Stimulated activated CD4-positive, alpha-beta T cell treated with anti-CD3 and anti-CD28 coated beads, Interleukin-4, amount 100 ng/mL, for 4 hours (primary cell): ENCODE measurements around the gene TLE2.

Source experiments
- DNase-seq, 2 experiments: peaks; one replicate each; pipeline ENCODE4 v3.0.0-alpha.2; 2020

The TLE2 gene

GRCh38 chr19:3029065-3029923 is at the start of gene TLE2:
Gene TLE2, minus strand, starts transcription at chr19:3029280. Its CDS starts 376 bp downstream, at chr19:3028904.
- DNase-seq, result no peak

GRCh38 chr19:3075605-3076431 is 46.7 kb upstream of the TLE2 start:
- DNase-seq, result peak; percentile 69 to 81

DNA sequence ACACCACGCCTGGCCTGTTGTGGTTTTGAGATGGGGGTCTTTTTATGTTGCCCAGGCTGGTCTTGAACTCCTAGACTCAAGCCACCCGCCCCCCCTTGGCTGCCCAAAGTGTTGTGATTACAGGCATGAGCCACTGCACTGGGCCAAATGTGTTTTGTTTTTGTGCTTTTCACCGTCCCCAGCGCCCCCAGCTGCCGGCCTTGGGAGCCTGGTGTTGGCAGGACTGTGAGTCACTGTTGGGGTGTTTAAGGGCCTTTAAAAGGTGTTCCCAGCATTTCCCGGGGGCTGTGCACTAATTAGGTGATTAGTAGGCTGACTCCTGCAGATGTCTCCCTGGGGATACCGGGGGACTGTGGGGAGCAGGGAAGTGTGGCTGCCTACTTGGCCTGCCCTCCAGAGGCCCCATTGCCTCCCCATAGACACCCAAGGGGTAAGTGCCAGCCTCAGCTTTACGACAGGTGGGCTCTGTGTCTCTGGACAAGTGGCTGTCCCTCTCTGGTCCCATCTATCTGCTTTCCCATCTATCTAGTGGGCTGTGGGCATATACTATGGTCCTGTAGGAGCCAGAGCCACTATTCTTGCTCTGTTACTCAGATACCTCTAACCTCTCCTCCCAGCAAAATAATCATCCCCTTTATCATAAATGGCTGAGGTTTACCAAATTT is 45.0 kb upstream of the TLE2 start:
- DNase-seq, result no peak

- DNase-seq, result no peak
Measured at GRCh38 chr19:3073159-3073563, 44.1 kb upstream of the TLE2 start.

- no peak for DNase-seq
Measured at GRCh38 chr19:3071768-3072167, 42.7 kb upstream of the TLE2 start.

GRCh38 chr19:3068071-3068470 is 39.0 kb upstream of the TLE2 start:
- DNase-seq, result no peak

GRCh38 chr19:3067563-3067962 is 38.5 kb upstream of the TLE2 start:
- no peak for DNase-seq

- no peak for DNase-seq
Measured at GRCh38 chr19:3066482-3067049, 37.5 kb upstream of the TLE2 start.

GRCh38 chr19:3065675-3066357 is 36.7 kb upstream of the TLE2 start:
- DNase-seq, result no peak

GRCh38 chr19:3064011-3064330 is 34.9 kb upstream of the TLE2 start:
- no peak for DNase-seq

GRCh38 chr19:3062165-3063105 is 33.4 kb upstream of the TLE2 start, which contains the start of gene TLE5:
Gene TLE5, minus strand, starts transcription at chr19:3062495. Its CDS starts 295 bp downstream, at chr19:3062200.
- peak; percentile 67 to 71 for DNase-seq

DNA sequence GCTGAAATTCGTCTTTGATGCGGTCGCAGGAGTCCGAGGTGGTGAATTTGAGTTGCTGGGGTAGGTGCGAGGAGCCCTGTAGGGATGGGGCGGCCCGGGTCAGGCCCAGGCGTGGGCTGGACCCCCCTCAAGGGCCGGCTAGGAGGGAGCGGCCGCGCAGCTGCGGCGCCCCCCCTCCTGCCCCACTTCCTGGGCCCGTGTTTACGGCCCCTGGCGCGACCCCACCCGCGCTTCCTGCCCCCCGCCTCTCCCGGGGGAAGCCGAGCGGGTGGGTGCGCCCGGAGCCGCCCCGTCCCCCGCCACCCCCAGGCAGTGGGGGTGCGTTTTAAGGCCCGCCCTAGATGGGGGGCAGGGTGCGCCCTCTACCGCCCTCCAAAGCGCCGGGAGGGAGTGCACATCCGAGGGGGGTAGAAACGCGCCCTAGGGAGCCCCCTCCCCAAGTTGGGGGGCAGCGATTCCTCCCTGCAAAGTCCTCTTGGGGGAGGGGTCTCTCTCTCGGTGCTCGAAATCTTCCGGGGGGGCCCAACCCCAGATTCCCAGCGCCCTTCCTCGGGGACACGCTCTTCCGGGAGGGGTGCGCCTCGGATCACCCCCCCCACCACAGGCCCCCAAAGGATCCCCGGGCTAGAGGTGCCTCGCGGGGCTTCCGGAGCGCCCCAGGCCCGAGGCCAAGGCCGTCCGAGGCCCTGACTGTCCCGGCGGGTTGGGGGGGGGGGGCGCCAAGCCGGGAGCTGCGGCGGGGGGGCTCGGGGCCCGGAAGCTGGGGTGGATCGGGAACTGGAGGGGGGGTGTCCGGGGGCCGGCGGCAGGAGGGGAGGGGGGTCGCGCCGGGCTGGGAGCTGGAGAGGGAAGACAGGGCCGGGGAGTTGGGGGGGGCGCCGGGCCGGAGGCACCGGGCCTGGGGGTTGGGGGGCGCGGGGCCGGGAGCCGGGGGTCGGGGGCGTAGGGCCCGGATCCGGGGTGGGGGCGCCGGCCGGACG is 32.4 kb upstream of the TLE2 start:
- peak; percentile 56 to 77 for DNase-seq

DNA sequence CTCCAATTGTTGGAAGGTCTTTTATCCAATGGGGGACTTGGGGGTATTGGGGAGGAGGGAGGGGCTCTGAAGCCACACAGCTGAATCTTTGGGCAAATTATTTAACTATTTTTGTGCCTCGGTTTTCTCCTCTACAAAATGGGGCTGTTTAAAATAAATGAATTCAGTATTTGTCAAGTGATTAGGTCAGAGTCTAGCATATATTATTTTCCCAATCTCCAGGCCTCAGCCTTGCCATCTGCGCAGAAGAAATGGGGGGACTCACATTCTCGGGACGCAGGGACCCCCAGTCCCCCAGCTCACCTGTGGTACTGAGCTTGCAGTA is 31.7 kb upstream of the TLE2 start:
- DNase-seq, result no peak

- DNase-seq, result no peak
Measured at GRCh38 chr19:3059653-3060052, 30.6 kb upstream of the TLE2 start.

DNA sequence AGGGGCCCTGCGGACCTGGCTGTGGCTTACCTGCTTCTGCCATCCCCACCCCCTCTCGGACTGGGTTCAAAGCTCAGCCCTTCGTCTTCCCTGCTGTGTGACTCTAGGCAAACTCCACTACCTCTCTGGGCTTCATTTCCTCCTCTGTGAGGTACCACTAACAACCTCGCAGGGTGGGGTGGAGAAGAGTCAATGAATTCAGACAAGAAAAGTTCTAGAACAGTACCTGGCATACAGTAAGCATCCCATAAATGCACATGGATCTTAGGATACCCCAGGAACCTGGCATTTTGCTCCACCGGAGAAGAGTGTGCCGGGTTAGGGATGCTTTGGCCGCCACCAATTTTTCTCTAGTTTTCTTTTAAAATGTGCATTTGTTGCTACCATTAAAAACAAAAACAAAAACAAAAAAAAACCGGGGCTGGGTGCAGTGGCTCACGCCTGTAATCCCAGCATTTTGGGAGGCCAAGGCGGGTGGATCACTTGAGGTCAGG is 29.8 kb upstream of the TLE2 start:
- no peak for DNase-seq

GRCh38 chr19:3058009-3058820 is 29.1 kb upstream of the TLE2 start:
- no peak for DNase-seq

DNA sequence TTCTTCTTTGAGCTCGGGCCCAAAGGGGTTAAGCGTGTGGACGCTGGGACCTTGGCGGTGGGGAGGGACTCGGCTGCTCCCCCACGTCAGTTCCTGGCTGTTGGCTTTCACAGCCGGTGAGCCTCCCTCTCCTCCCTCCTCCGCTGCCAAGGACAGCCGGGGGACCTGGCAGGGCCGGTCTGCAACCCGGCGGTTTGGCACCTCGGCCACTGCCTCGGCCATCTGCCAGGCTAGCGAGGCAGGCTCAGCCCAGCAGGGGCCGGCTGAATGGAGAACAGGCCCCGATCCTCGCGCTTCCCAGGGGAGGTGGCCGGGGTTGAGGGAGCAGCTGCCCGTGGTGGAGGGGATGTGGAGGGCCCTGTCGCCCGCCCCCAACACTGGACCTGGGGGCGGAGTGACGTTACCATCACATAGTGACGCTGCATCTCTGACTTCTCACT is 28.2 kb upstream of the TLE2 start:
- no peak for DNase-seq

DNA sequence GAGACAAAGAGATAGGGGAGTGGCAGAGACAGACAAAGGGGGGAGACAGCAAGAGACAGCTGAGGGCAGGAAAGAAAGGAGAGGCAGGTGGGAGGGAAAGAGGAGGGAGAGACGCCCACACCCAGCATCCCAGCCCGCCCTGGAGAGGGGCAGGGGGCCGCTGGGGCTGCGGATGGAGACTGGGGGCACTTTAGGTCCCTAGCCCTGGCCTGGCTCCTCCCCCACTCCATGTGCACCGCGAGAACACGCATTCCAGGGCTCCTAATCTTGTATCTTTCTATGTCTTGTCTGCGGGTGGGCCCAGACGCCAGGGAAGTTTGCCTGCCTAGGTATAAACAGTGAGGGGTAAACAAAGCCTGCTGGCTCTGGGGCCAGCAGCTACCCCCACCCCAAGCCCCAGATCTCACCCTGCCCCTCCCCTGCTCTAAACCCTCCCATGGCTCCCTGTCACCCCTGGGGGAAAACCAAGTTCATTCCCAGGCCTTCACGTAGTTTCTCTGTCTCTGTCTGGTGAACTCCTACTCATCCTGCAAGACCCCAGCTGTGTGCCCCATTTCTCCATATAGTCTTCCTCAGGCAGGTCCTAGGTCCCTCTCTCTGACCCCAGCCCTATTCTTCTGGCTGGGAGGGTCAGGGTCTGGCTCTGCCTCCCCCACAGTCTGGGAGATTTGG is 27.5 kb upstream of the TLE2 start:
- DNase-seq, result no peak
